ENCODE results near the gene GALNT14. TPM values are rescaled to one million over a fixed set of nuclear protein-coding genes. Genes with fewer than 3 reads are reported as not detected.

GALNT14 gene
- total and polyA plus RNA-seq, 9 of the 15 experiments (the other 6 are each of a cell fraction or from before 2014, with no cell fraction given): 0.11 TPM; not detected in 8

DNA sequence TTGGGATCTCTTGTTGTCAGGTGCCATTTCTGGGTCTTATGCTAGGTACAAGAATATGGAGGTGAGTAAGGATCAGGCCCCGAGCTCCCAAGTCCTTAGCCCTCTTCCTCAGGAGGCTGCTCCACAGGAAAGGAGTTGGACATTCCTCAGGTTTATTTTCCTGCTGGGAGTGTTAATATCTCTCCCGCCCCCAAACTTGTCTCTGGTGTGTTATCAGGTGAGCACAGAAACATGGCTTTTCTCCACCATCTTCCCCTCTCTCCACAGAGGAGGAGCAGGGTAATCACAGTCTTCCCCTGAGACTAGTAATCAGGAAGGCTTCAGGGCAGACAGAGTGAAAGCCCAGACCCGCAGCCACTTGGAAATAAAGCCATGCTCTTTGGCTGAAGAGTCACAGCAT lies 257.7 kb downstream of the GALNT14 start (continued):
- TF ChIP-seq, protein P1, sequence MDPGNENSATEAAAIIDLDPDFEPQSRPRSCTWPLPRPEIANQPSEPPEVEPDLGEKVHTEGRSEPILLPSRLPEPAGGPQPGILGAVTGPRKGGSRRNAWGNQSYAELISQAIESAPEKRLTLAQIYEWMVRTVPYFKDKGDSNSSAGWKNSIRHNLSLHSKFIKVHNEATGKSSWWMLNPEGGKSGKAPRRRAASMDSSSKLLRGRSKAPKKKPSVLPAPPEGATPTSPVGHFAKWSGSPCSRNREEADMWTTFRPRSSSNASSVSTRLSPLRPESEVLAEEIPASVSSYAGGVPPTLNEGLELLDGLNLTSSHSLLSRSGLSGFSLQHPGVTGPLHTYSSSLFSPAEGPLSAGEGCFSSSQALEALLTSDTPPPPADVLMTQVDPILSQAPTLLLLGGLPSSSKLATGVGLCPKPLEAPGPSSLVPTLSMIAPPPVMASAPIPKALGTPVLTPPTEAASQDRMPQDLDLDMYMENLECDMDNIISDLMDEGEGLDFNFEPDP (CRISPR knock-in tag; IDR thresholded peaks at IDR 0.05): no peak
- TF ChIP-seq NELFE (IDR thresholded peaks at IDR 0.05; ENCODE audit: insufficient read depth, insufficient read length) (no peak), ZSCAN29 (IDR thresholded peaks at IDR 0.05) (no peak), MEF2A (IDR thresholded peaks at IDR 0.05; ENCODE audit: control insufficient read depth, low read depth, low read length) (no peak), ZNF41 (CRISPR knock-in tag; conservative IDR thresholded peaks at IDR 0.05) (no peak)
- TF ChIP-seq, protein P2, sequence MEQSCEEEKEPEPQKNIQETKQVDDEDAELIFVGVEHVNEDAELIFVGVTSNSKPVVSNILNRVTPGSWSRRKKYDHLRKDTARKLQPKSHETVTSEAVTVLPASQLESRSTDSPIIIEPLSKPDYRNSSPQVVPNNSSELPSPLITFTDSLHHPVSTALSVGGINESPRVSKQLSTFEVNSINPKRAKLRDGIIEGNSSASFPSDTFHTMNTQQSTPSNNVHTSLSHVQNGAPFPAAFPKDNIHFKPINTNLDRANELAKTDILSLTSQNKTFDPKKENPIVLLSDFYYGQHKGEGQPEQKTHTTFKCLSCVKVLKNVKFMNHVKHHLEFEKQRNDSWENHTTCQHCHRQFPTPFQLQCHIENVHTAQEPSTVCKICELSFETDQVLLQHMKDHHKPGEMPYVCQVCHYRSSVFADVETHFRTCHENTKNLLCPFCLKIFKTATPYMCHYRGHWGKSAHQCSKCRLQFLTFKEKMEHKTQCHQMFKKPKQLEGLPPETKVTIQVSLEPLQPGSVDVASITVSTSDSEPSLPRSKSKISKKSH (CRISPR knock-in tag; IDR thresholded peaks at IDR 0.05): no peak
- TF ChIP-seq, protein P3, sequence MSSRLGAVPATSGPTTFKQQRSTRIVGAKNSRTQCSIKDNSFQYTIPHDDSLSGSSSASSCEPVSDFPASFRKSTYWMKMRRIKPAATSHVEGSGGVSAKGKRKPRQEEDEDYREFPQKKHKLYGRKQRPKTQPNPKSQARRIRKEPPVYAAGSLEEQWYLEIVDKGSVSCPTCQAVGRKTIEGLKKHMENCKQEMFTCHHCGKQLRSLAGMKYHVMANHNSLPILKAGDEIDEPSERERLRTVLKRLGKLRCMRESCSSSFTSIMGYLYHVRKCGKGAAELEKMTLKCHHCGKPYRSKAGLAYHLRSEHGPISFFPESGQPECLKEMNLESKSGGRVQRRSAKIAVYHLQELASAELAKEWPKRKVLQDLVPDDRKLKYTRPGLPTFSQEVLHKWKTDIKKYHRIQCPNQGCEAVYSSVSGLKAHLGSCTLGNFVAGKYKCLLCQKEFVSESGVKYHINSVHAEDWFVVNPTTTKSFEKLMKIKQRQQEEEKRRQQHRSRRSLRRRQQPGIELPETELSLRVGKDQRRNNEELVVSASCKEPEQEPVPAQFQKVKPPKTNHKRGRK (tag; IDR thresholded peaks at IDR 0.05): no peak
- TF ChIP-seq, protein P4, sequence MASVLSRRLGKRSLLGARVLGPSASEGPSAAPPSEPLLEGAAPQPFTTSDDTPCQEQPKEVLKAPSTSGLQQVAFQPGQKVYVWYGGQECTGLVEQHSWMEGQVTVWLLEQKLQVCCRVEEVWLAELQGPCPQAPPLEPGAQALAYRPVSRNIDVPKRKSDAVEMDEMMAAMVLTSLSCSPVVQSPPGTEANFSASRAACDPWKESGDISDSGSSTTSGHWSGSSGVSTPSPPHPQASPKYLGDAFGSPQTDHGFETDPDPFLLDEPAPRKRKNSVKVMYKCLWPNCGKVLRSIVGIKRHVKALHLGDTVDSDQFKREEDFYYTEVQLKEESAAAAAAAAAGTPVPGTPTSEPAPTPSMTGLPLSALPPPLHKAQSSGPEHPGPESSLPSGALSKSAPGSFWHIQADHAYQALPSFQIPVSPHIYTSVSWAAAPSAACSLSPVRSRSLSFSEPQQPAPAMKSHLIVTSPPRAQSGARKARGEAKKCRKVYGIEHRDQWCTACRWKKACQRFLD (CRISPR knock-in tag; IDR thresholded peaks at IDR 0.05): no peak
